Gastrocnemius medialis (tissue), 4 donors: ENCODE measurements around the gene PAK5. TPM values are rescaled to one million over a fixed set of nuclear protein-coding genes. Genes with fewer than 3 reads are reported as not detected.

ENCODE experiments used
- ATAC-seq, 2 donors: fragments of 150-250 bp; one replicate each; pipeline ENCODE4 v1.9.1; 2016
- DNase-seq, 2 donors: peaks; one replicate each; pipeline ENCODE4 v3.0.0-alpha.2; 2019
- H3K27ac ChIP-seq, 4 donors: fragments of 200-600 bp; sonication (generic); 1 replicate in 1 of 4; 2 replicates in 3 of 4; pipeline ENCODE4 v1.5.1; 2016 to 2018; ENCODE audit warnings: mild to moderate bottlenecking in 2 of 4, moderate library complexity in 1 of 4
- H3K27me3 ChIP-seq, 3 donors: fragments of 200-600 bp; sonication (generic) in 2 of 3; 1 replicate in 1 of 3; 2 replicates in 2 of 3; pipeline versions ENCODE4 v1.5.1 to v1.6.0; 2016 to 2019; ENCODE audit warnings: mild to moderate bottlenecking in 1 of 3, moderate library complexity in 1 of 3
- H3K36me3 ChIP-seq, 2 donors: fragments of 200-600 bp; sonication (generic) in 1 of 2; one replicate each; pipeline ENCODE4 v1.5.1; 2017 to 2018
- H3K4me1 ChIP-seq, 2 donors: fragments of 200-600 bp; sonication (generic) in 1 of 2; one replicate each; pipeline ENCODE4 v1.5.1; 2016 to 2017; ENCODE audit warnings: mild to moderate bottlenecking in 2 of 2
- H3K4me3 ChIP-seq, 4 donors: fragments of 200-600 bp; sonication (generic) in 3 of 4; 1 replicate in 1 of 4; 2 replicates in 3 of 4; pipeline ENCODE4 v1.5.1; 2016 to 2019; ENCODE audit warnings: mild to moderate bottlenecking in 2 of 4
- H3K9me3 ChIP-seq, 3 donors: fragments of 200-600 bp; sonication (generic) in 2 of 3; 1 replicate in 1 of 3; 2 replicates in 2 of 3; pipeline ENCODE4 v1.5.1; 2016 to 2019
- CTCF ChIP-seq, 5 experiments: fragments of 450-650 bp in 3 of 5; fragments of 200-600 bp in 2 of 5; sonication (generic) in 2 of 5; IDR thresholded peaks in 4 of 5; conservative IDR thresholded peaks in 1 of 5; 1 replicate in 4 of 5; 2 replicates in 1 of 5; pipeline ENCODE4 v1.5.1; 2016 to 2019; ENCODE audit warnings: antibody characterized with exemption in 5 of 5, mild to moderate bottlenecking in 3 of 5, moderate library complexity in 3 of 5
- POLR2A ChIP-seq, 2 donors: fragments of 450-650 bp; IDR thresholded peaks; one replicate each; pipeline ENCODE4 v1.6.1; 2017; ENCODE audit warnings: antibody characterized with exemption in 2 of 2, mild to moderate bottlenecking in 2 of 2, moderate library complexity in 2 of 2
- in situ Hi-C, 4 donors: fragments of 200-750 bp; cut with MboI; loops; one replicate each; pipeline versions ENCODE4 v1.15.0 to v1.8.0; 2017; ENCODE audit warnings: low sequenced_read_pairs in 4 of 4
- intact Hi-C: fragments of 100-400 bp; cut with DNase I; formaldehyde crosslinking; loops from one replicate; pipeline ENCODE4 v1.15.1; 2023; ENCODE audit warnings: low total_unique reads
- total RNA-seq, 4 donors: library from RNA; depleted of rRNA; stranded (reverse); fragments of >200 nt; gene quantifications; one replicate each; pipeline versions ENCODE4 v1.1.0 to v1.2.3, GENCODE V29; 2016

Gene PAK5
- total RNA-seq, 4 donors from 2014 or later, result not detected

GRCh38 chr20:9758752-9759151 is 80.1 kb downstream of the PAK5 start:
- Histone ChIP-seq H3K36me3 (no peaks in the 10 kb centered on the region), H3K27ac (no peak overlapping the region), H3K4me3 (no peak overlapping the region), H3K27me3 (no peaks in the 10 kb centered on the region), H3K9me3 (no peaks in the 10 kb centered on the region), H3K4me1 (no peaks in the 10 kb centered on the region)
- intact Hi-C loops, result no loop called here
- in situ Hi-C loops, result no loop called here
- TF ChIP-seq CTCF (IDR thresholded peaks at IDR 0.05 in 4 of 5, conservative IDR thresholded peaks at IDR 0.05 in 1 of 5), result no peak
- ATAC-seq (no peak), DNase-seq (no peak)

GRCh38 chr20:9756660-9757059 is 82.2 kb downstream of the PAK5 start:
- H3K9me3 ChIP-seq, result no peaks in the 10 kb centered on the region
- no peaks in the 10 kb centered on the region for H3K27me3 ChIP-seq
- H3K4me1 ChIP-seq, result no peaks in the 10 kb centered on the region
- in situ Hi-C loops, result no loop called here
- H3K27ac ChIP-seq, result no peak overlapping the region
- no peak overlapping the region for H3K4me3 ChIP-seq
- ATAC-seq, result no peak
- no peak for DNase-seq
- no peak for TF ChIP-seq CTCF (IDR thresholded peaks at IDR 0.05 in 4 of 5, conservative IDR thresholded peaks at IDR 0.05 in 1 of 5)
- TF ChIP-seq POLR2A (IDR thresholded peaks at IDR 0.05), result no peak
- no peaks in the 10 kb centered on the region for H3K36me3 ChIP-seq
- intact Hi-C loops, result no loop called here

- intact Hi-C loops, result no loop called here
- Histone ChIP-seq H3K4me3 (no peak overlapping the region), H3K36me3 (no peaks in the 10 kb centered on the region), H3K27me3 (no peaks in the 10 kb centered on the region), H3K9me3 (no peaks in the 10 kb centered on the region), H3K27ac (no peak overlapping the region), H3K4me1 (no peaks in the 10 kb centered on the region)
- in situ Hi-C loops, result no loop called here
- no peak for TF ChIP-seq CTCF (IDR thresholded peaks at IDR 0.05 in 4 of 5, conservative IDR thresholded peaks at IDR 0.05 in 1 of 5)
- TF ChIP-seq POLR2A (IDR thresholded peaks at IDR 0.05), result no peak
- no peak for DNase-seq
- no peak for ATAC-seq
Measured at GRCh38 chr20:9755301-9755700, 83.6 kb downstream of the PAK5 start.

GRCh38 chr20:9744551-9744950 is 94.3 kb downstream of the PAK5 start:
- TF ChIP-seq POLR2A (IDR thresholded peaks at IDR 0.05), result no peak
- no peak for TF ChIP-seq CTCF (IDR thresholded peaks at IDR 0.05 in 4 of 5, conservative IDR thresholded peaks at IDR 0.05 in 1 of 5)
- ATAC-seq (no peak), DNase-seq (no peak)
- Histone ChIP-seq H3K4me1 (no peaks in the 10 kb centered on the region), H3K27ac (no peak overlapping the region), H3K4me3 (no peak overlapping the region), H3K9me3 (no peaks in the 10 kb centered on the region), H3K27me3 (no peaks in the 10 kb centered on the region), H3K36me3 (no peaks in the 10 kb centered on the region)
- in situ Hi-C loops, result no loop called here
- intact Hi-C loops, result no loop called here

GRCh38 chr20:9743871-9744270 is 95.0 kb downstream of the PAK5 start:
- TF ChIP-seq POLR2A (IDR thresholded peaks at IDR 0.05) (no peak), CTCF (IDR thresholded peaks at IDR 0.05 in 4 of 5, conservative IDR thresholded peaks at IDR 0.05 in 1 of 5) (no peak)
- DNase-seq (no peak), ATAC-seq (no peak)
- Histone ChIP-seq H3K27ac (no peak overlapping the region), H3K4me1 (no peaks in the 10 kb centered on the region), H3K27me3 (no peaks in the 10 kb centered on the region), H3K9me3 (no peaks in the 10 kb centered on the region), H3K36me3 (no peaks in the 10 kb centered on the region), H3K4me3 (no peak overlapping the region)
- intact Hi-C loops, result no loop called here
- in situ Hi-C loops, result no loop called here
